ENCODE results near the gene CBFB. TPM values are rescaled to one million over a fixed set of nuclear protein-coding genes. Genes with fewer than 3 reads are reported as not detected.

Gene CBFB
- total and polyA plus RNA-seq, 2 of the 13 experiments (the other 11 are each of a cell fraction or from before 2014, with no cell fraction given) = 22.1 to 70.8 TPM

- TF ChIP-seq ZNF513 (CRISPR knock-in tag; conservative IDR thresholded peaks at IDR 0.05) (0 out of 2 replicates have a peak, but pooled peaks have one; percentile 28), ZNF616 (CRISPR knock-in tag; IDR thresholded peaks at IDR 0.05; ENCODE audit: low read depth) (peak; percentile 77), BORCS8-MEF2B (CRISPR knock-in tag; IDR thresholded peaks at IDR 0.05) (peak; percentile 51; the same call in 1 of the 2 replicates), AHR (CRISPR knock-in tag; IDR thresholded peaks at IDR 0.05) (peak; percentile 59; the same call in 1 of the 2 replicates), ZNF318 (CRISPR knock-in tag; IDR thresholded peaks at IDR 0.05) (no peak; the same call in 1 of the 2 replicates), ZBTB7B (CRISPR knock-in tag; IDR thresholded peaks at IDR 0.05) (peak; percentile 88; the same call in 1 of the 2 replicates), FLYWCH1 (CRISPR knock-in tag; IDR thresholded peaks at IDR 0.05) (no peak; the same call in 1 of the 2 replicates), ZUFSP (CRISPR knock-in tag; IDR thresholded peaks at IDR 0.05; ENCODE audit: borderline replicate concordance) (no peak), RAD51 (IDR thresholded peaks at IDR 0.05; ENCODE audit: borderline replicate concordance) (no peak), CAMTA2 (CRISPR knock-in tag; IDR thresholded peaks at IDR 0.05; ENCODE audit: borderline replicate concordance) (peak; percentile 91; the same call in 1 of the 2 replicates), SOX5 (CRISPR knock-in tag; IDR thresholded peaks at IDR 0.05; ENCODE audit: borderline replicate concordance) (0 out of 2 replicates have a peak, but pooled peaks have one; percentile 58), CBX1 (IDR thresholded peaks at IDR 0.05; ENCODE audit: low read depth) (peak; percentile 76), DR1 (CRISPR knock-in tag; IDR thresholded peaks at IDR 0.05) (peak; percentile 73), FOXO1 (CRISPR knock-in tag; IDR thresholded peaks at IDR 0.05) (peak; percentile 8), ZNF3 (CRISPR knock-in tag; IDR thresholded peaks at IDR 0.05) (no peak), ZNF333 (CRISPR knock-in tag; IDR thresholded peaks at IDR 0.05; ENCODE audit: borderline replicate concordance) (peak; percentile 76), ZNF432 (CRISPR knock-in tag; IDR thresholded peaks at IDR 0.05; ENCODE audit: borderline replicate concordance) (no peak), PITX1 (CRISPR knock-in tag; IDR thresholded peaks at IDR 0.05) (peak; percentile 21; the same call in 1 of the 2 replicates), ZBTB1 (CRISPR knock-in tag; IDR thresholded peaks at IDR 0.05; ENCODE audit: borderline replicate concordance) (no peak)
Measured at GRCh38 chr16:67109407-67110135, 80.6 kb downstream of the CBFB start, which contains the start of gene PHAF1 (continued).
